ENCODE results near the gene UNC80. TPM values are rescaled to one million over a fixed set of nuclear protein-coding genes. Genes with fewer than 3 reads are reported as not detected.

The UNC80 gene
- total and polyA plus RNA-seq, 2 experiments from 2014 or later: not detected

DNA sequence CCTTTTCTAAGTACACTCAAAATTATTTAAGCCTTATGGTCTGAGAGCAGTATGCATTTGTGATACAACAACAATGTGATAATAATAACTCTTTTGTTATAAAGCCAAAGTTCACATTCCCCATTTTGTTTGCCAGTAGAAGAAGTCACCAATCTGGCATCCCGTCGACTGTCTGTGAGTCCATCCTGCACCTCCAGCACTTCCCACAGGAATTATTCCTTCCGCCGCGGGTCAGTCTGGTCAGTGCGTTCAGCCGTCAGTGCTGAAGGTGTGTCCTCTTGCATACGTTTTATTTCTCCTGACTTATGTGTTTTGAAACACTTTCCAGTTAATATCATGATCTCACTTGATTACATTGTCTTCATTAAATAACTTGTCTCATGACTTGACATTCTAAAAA, 150.5 kb downstream of the UNC80 start:
- H3K27ac ChIP-seq: no peak overlapping the region
- no peak overlapping the region for H2AFZ ChIP-seq
- TF ChIP-seq EZH2 (IDR thresholded peaks at IDR 0.05; ENCODE audit: insufficient read depth, poor library complexity, severe bottlenecking) (no peak), EZH2phosphoT487 (IDR thresholded peaks at IDR 0.05; ENCODE audit: insufficient read depth, low read depth) (no peak)
- H3K36me3 ChIP-seq (ENCODE audit: low read depth): no peaks in the 10 kb centered on the region
- no peaks in the 10 kb centered on the region for H3K9me3 ChIP-seq (ENCODE audit: low read depth)
- no peaks in the 10 kb centered on the region for H3F3A ChIP-seq (ENCODE audit: insufficient read depth)
- H3K79me2 ChIP-seq (ENCODE audit: insufficient read depth): no peaks in the 10 kb centered on the region
- in situ Hi-C loops (cut with MboI): no loop called here
- no peaks in the 10 kb centered on the region for H3K27me3 ChIP-seq (replicated peaks; ENCODE audit: insufficient read depth)
- no peaks in the 10 kb centered on the region for H4K20me1 ChIP-seq (ENCODE audit: insufficient read depth)
- no peak overlapping the region for H3K9ac ChIP-seq
- H3K4me2 ChIP-seq (ENCODE audit: unreplicated experiment): no peak overlapping the region
- H3K4me1 ChIP-seq (ENCODE audit: insufficient read depth): no peaks in the 10 kb centered on the region
- H3K9me2 ChIP-seq (ENCODE audit: insufficient read depth): no peaks in the 10 kb centered on the region
- DNase-seq: no peak
- 65 to 68% methylated on average over 8 of the region's 8 CpGs for WGBS, 2 experiments (ENCODE audit: low coverage in 1 of 2, low lambda C conversion rate in 2 of 2, missing lambda C conversion rate in 2 of 2)
- no peak overlapping the region for H3K4me3 ChIP-seq

- H3K36me3 ChIP-seq (ENCODE audit: low read depth): no peaks in the 10 kb centered on the region
- no peaks in the 10 kb centered on the region for H4K20me1 ChIP-seq (ENCODE audit: insufficient read depth)
- H3K9ac ChIP-seq: no peak overlapping the region
- no peak for DNase-seq
- H3K9me3 ChIP-seq (ENCODE audit: low read depth): no peaks in the 10 kb centered on the region
- H3K27me3 ChIP-seq (replicated peaks; ENCODE audit: insufficient read depth): no peaks in the 10 kb centered on the region
- H3K79me2 ChIP-seq (ENCODE audit: insufficient read depth): no peaks in the 10 kb centered on the region
- TF ChIP-seq EZH2 (IDR thresholded peaks at IDR 0.05; ENCODE audit: insufficient read depth, poor library complexity, severe bottlenecking): no peak
- TF ChIP-seq EZH2phosphoT487 (IDR thresholded peaks at IDR 0.05; ENCODE audit: insufficient read depth, low read depth): no peak
- 36 to 60% methylated on average over 2 of the region's 2 CpGs for WGBS, 2 experiments (ENCODE audit: low coverage in 1 of 2, low lambda C conversion rate in 2 of 2, missing lambda C conversion rate in 2 of 2)
- H3K27ac ChIP-seq: no peak overlapping the region
- in situ Hi-C loops (cut with MboI): no loop called here
- no peak overlapping the region for H3K4me2 ChIP-seq (ENCODE audit: unreplicated experiment)
- H3F3A ChIP-seq (ENCODE audit: insufficient read depth): no peaks in the 10 kb centered on the region
- H2AFZ ChIP-seq: no peak overlapping the region
- no peaks in the 10 kb centered on the region for H3K9me2 ChIP-seq (ENCODE audit: insufficient read depth)
- 0 out of 2 replicates have a peak, but pooled peaks cover 5% of the 10 kb centered on the region for H3K4me1 ChIP-seq (ENCODE audit: insufficient read depth)
- no peak overlapping the region for H3K4me3 ChIP-seq
These were observed 157.7 kb downstream of the UNC80 start for GRCh38 chr2:209929369-209929768.

DNA sequence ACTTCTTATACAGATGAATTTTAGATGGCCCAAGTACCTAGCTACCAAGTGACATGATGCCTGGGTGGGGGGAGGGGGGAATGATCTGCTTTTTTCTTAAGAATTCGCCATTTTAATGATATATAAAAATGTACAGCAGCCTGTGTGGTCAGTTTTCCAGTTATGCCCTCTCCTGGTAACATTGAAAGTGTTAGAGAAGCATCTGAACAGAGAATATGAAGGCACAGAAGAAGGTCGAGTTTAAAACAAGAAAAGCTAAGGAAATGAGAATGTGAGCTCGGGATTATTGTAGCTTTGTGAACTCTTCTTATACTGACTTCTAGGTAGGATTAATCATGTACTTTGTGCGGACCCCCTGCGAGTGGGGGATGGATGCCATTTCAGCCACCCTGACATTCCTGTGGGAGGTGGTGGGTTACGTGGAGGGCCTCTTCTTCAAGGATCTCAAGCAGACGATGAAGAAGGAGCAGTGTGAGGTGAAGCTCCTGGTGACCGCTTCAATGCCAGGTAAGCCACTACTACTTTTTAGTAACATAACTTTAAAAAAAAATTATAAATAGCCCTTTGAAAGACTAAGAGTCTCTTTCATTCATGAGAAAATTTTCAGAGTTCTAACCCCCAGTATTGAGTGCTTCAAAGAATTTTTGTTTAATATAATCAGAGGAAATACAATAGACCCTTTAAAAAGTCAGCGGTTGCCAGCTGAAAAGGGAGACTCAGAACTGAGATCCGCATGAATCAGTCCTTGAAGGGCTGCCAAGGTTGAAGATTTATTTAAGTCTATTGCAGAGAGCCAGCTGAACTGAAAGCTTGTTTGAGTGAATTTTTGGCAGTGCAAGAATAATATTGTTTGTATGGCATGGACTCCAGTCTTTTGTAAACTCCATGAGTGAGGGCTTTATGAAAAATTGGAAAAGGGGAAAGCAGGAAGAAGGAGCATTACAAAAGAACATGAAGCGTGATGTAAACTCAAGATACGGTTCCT, 162.2 kb downstream of the UNC80 start:
- no peaks in the 10 kb centered on the region for H3F3A ChIP-seq (ENCODE audit: insufficient read depth)
- in situ Hi-C loops (cut with MboI): no loop called here
- H3K27me3 ChIP-seq (replicated peaks; ENCODE audit: insufficient read depth): no peaks in the 10 kb centered on the region
- H3K27ac ChIP-seq: no peak overlapping the region
- 43 to 44% methylated on average over 12 of the region's 12 CpGs for WGBS, 2 experiments (ENCODE audit: low coverage in 1 of 2, low lambda C conversion rate in 2 of 2, missing lambda C conversion rate in 2 of 2)
- H4K20me1 ChIP-seq (ENCODE audit: insufficient read depth): no peaks in the 10 kb centered on the region
- peak overlapping the region; percentile 77 for H3K4me2 ChIP-seq (ENCODE audit: unreplicated experiment)
- H3K9me2 ChIP-seq (ENCODE audit: insufficient read depth): no peaks in the 10 kb centered on the region
- H3K9me3 ChIP-seq (ENCODE audit: low read depth): no peaks in the 10 kb centered on the region
- H3K79me2 ChIP-seq (ENCODE audit: insufficient read depth): no peaks in the 10 kb centered on the region
- H3K4me1 ChIP-seq (ENCODE audit: insufficient read depth): 0 out of 2 replicates have a peak, but pooled peaks cover 9% of the 10 kb centered on the region
- H3K9ac ChIP-seq: no peak overlapping the region
- peak; percentile 85 for DNase-seq
- no peaks in the 10 kb centered on the region for H3K36me3 ChIP-seq (ENCODE audit: low read depth)
- TF ChIP-seq EZH2 (IDR thresholded peaks at IDR 0.05; ENCODE audit: insufficient read depth, poor library complexity, severe bottlenecking): no peak
- H2AFZ ChIP-seq: peak overlapping the region; percentile 22; the same call in 1 of the 2 replicates
- H3K4me3 ChIP-seq: peak overlapping the region; percentile 52

- TF ChIP-seq EZH2phosphoT487 (IDR thresholded peaks at IDR 0.05; ENCODE audit: insufficient read depth, low read depth): no peak
- TF ChIP-seq EZH2 (IDR thresholded peaks at IDR 0.05; ENCODE audit: insufficient read depth, poor library complexity, severe bottlenecking): no peak
These were observed 164.6 kb downstream of the UNC80 start for GRCh38 chr2:209936106-209936666.

More at GRCh38 chr2:209936106-209936666, 164.6 kb downstream of the UNC80 start:
- Histone ChIP-seq H3F3A (ENCODE audit: insufficient read depth) (no peaks in the 10 kb centered on the region), H3K9me3 (ENCODE audit: low read depth) (no peaks in the 10 kb centered on the region), H3K9me2 (ENCODE audit: insufficient read depth) (no peaks in the 10 kb centered on the region), H3K4me1 (ENCODE audit: insufficient read depth) (0 out of 2 replicates have a peak, but pooled peaks cover 9% of the 10 kb centered on the region), H3K36me3 (ENCODE audit: low read depth) (no peaks in the 10 kb centered on the region), H4K20me1 (ENCODE audit: insufficient read depth) (no peaks in the 10 kb centered on the region), H3K27me3 (replicated peaks; ENCODE audit: insufficient read depth) (no peaks in the 10 kb centered on the region), H2AFZ (no peak overlapping the region), H3K27ac (no peak overlapping the region), H3K79me2 (ENCODE audit: insufficient read depth) (no peaks in the 10 kb centered on the region), H3K9ac (no peak overlapping the region), H3K4me2 (ENCODE audit: unreplicated experiment) (no peak overlapping the region), H3K4me3 (no peak overlapping the region)
- in situ Hi-C loops (cut with MboI): no loop called here
- 57 to 68% methylated on average over 3 of the region's 3 CpGs for WGBS, 2 experiments (ENCODE audit: low coverage in 1 of 2, low lambda C conversion rate in 2 of 2, missing lambda C conversion rate in 2 of 2)
- DNase-seq: no peak

Data from GM23248 (cell line).